WTC11 (cell line): Measurements from ENCODE around the gene MPZ. TPM values are rescaled to one million over a fixed set of nuclear protein-coding genes. Genes with fewer than 3 reads are reported as not detected.

ENCODE experiments used
- ATAC-seq: fragments of 200-7000 bp; cut with Tn5 transposase; 2 replicates; pipeline ENCODE4 v1.10.0; 2021; ENCODE audit warnings: mild to moderate bottlenecking, moderate library complexity
- CTCF ChIA-PET: fragments of 300-600 bp; sonication (Branson Sonifier 250); formaldehyde crosslinking; loops from one replicate; lab custom pipeline; 2021; ENCODE audit warnings: antibody characterized with exemption; lab: Charles Lee
- POLR2A ChIA-PET: fragments of 350-600 bp; sonication (Branson Sonifier 250); formaldehyde crosslinking; loops from one replicate; lab custom pipeline; 2021; ENCODE audit warnings: antibody characterized with exemption; lab: Charles Lee
- DNase-seq: peaks from one replicate; pipeline ENCODE4 v3.0.0; 2021; ENCODE audit warnings: low spot score
- H3K27ac Mint-ChIP-seq: 2 replicates; pipeline ENCODE4 v1.8.0; 2021; ENCODE audit warnings: mixed read lengths
- H3K27me3 Mint-ChIP-seq: 2 replicates; pipeline ENCODE4 v1.8.0; 2021; ENCODE audit warnings: low read depth, mild to moderate bottlenecking, moderate library complexity, mixed read lengths
- H3K36me3 Mint-ChIP-seq: 2 replicates; pipeline ENCODE4 v1.8.0; 2021; ENCODE audit warnings: mixed read lengths
- H3K4me1 Mint-ChIP-seq: 2 replicates; pipeline ENCODE4 v1.8.0; 2022; ENCODE audit warnings: mixed read lengths
- H3K4me3 Mint-ChIP-seq: 2 replicates; pipeline ENCODE4 v1.8.0; 2021; ENCODE audit warnings: mild to moderate bottlenecking, moderate library complexity, mixed read lengths
- H3K9me3 Mint-ChIP-seq: 2 replicates; pipeline ENCODE4 v1.8.0; 2021; ENCODE audit warnings: mixed read lengths
- ATF1 ChIP-seq: sonication (generic); formaldehyde crosslinking; IDR thresholded peaks from 2 replicates; pipeline ENCODE4 v1.8.1; 2023; ENCODE audit warnings: mild to moderate bottlenecking, moderate library complexity, missing genetic modification reagents
- CREM ChIP-seq: sonication (generic); formaldehyde crosslinking; IDR thresholded peaks from 2 replicates; pipeline ENCODE4 v1.8.1; 2022; ENCODE audit warnings: mild to moderate bottlenecking, missing genetic modification reagents, moderate library complexity
- EMX1 ChIP-seq: fragments of 250-450 bp; sonication (Bioruptor Pico); IDR thresholded peaks from 2 replicates; pipeline ENCODE4 v1.8.0; 2021; ENCODE audit warnings: mild to moderate bottlenecking
- ESRRA ChIP-seq: sonication (generic); formaldehyde crosslinking; IDR thresholded peaks from 2 replicates; pipeline ENCODE4 v1.8.1; 2022; ENCODE audit warnings: mild to moderate bottlenecking, missing genetic modification reagents, borderline replicate concordance
- FOXJ3 ChIP-seq: sonication (generic); formaldehyde crosslinking; IDR thresholded peaks from 2 replicates; pipeline ENCODE4 v1.9.0; 2021; ENCODE audit warnings: missing genetic modification reagents, mild to moderate bottlenecking, borderline replicate concordance
- HMGXB4 ChIP-seq: sonication (generic); formaldehyde crosslinking; IDR thresholded peaks from 2 replicates; pipeline ENCODE4 v1.8.1; 2023; ENCODE audit warnings: mild to moderate bottlenecking, moderate library complexity, missing genetic modification reagents
- JAZF1 ChIP-seq: fragments of 250-450 bp; sonication (Bioruptor Pico); IDR thresholded peaks from 2 replicates; pipeline ENCODE4 v1.9.0; 2021; ENCODE audit warnings: moderate library complexity, mild to moderate bottlenecking, inconsistent platforms
- MAX ChIP-seq: sonication (generic); formaldehyde crosslinking; IDR thresholded peaks from 2 replicates; pipeline ENCODE4 v1.8.0; 2022; ENCODE audit warnings: mild to moderate bottlenecking, missing genetic modification reagents
- NFATC4 ChIP-seq: fragments of 250-450 bp; sonication (Bioruptor Pico); IDR thresholded peaks from 2 replicates; pipeline ENCODE4 v1.9.0; 2021; ENCODE audit warnings: mild to moderate bottlenecking
- NR1H2 ChIP-seq: sonication (generic); formaldehyde crosslinking; IDR thresholded peaks from 2 replicates; pipeline ENCODE4 v1.9.0; 2021; ENCODE audit warnings: mild to moderate bottlenecking, moderate library complexity, missing genetic modification reagents
- RELA ChIP-seq: sonication (generic); formaldehyde crosslinking; IDR thresholded peaks from 2 replicates; pipeline ENCODE4 v1.8.1; 2022; ENCODE audit warnings: missing genetic modification reagents, mild to moderate bottlenecking, borderline replicate concordance
- RORB ChIP-seq: fragments of 250-450 bp; sonication (Bioruptor Pico); IDR thresholded peaks from 2 replicates; pipeline ENCODE4 v1.9.0; 2021; ENCODE audit warnings: mild to moderate bottlenecking
- TEAD1 ChIP-seq: sonication (generic); formaldehyde crosslinking; IDR thresholded peaks from 2 replicates; pipeline ENCODE4 v1.8.0; 2022; ENCODE audit warnings: mild to moderate bottlenecking, missing genetic modification reagents
- TP53 ChIP-seq: sonication (generic); formaldehyde crosslinking; IDR thresholded peaks from 2 replicates; pipeline ENCODE4 v1.8.1; 2023; ENCODE audit warnings: mild to moderate bottlenecking, missing genetic modification reagents
- ZBTB21 ChIP-seq: sonication (generic); formaldehyde crosslinking; IDR thresholded peaks from 2 replicates; pipeline ENCODE4 v1.8.1; 2023; ENCODE audit warnings: mild to moderate bottlenecking, missing genetic modification reagents, borderline replicate concordance
- ZNF121 ChIP-seq: sonication (generic); formaldehyde crosslinking; IDR thresholded peaks from 2 replicates; pipeline ENCODE4 v1.8.0; 2023; ENCODE audit warnings: missing genetic modification reagents
- ZNF138 ChIP-seq: sonication (generic); formaldehyde crosslinking; conservative IDR thresholded peaks from 2 replicates; pipeline ENCODE4 v1.8.1; 2022; ENCODE audit warnings: mild to moderate bottlenecking, moderate library complexity, missing genetic modification reagents
- ZNF232 ChIP-seq: sonication (generic); formaldehyde crosslinking; IDR thresholded peaks from 2 replicates; pipeline ENCODE4 v1.8.0; 2022; ENCODE audit warnings: mild to moderate bottlenecking, missing genetic modification reagents
- ZNF281 ChIP-seq: sonication (generic); formaldehyde crosslinking; IDR thresholded peaks from 2 replicates; pipeline ENCODE4 v1.8.0; 2023; ENCODE audit warnings: mild to moderate bottlenecking, missing genetic modification reagents
- ZNF396 ChIP-seq: fragments of 250-450 bp; sonication (Bioruptor Pico); IDR thresholded peaks from 2 replicates; pipeline ENCODE4 v1.8.0; 2021; ENCODE audit warnings: mild to moderate bottlenecking, moderate library complexity, borderline replicate concordance
- ZNF423 ChIP-seq: fragments of 250-450 bp; sonication (Bioruptor Pico); IDR thresholded peaks from 2 replicates; pipeline ENCODE4 v2.1.2; 2022; ENCODE audit warnings: mild to moderate bottlenecking, moderate library complexity
- ZNF425 ChIP-seq: fragments of 250-450 bp; sonication (Bioruptor Pico); conservative IDR thresholded peaks from 2 replicates; pipeline ENCODE4 v1.9.0; 2021; ENCODE audit warnings: mild to moderate bottlenecking
- total RNA-seq: library from RNA; stranded (reverse); gene quantifications from 3 replicates; pipeline ENCODE4 v1.2.3, GENCODE V29; 2021

MPZ gene
- total RNA-seq, 1 experiment from 2014 or later: 5.2 TPM

GRCh38 chr1:161266202-161266601 lies 43.6 kb downstream of the MPZ start:
- DNase-seq (no peak), ATAC-seq (no peak; the same call in 1 of the 2 replicates)
- Mint-ChIP-seq H3K27me3 (peaks cover 22% of the 10 kb centered on the region), H3K27ac (no peak overlapping the region), H3K36me3 (no peaks in the 10 kb centered on the region), H3K4me1 (peaks cover 15% of the 10 kb centered on the region), H3K9me3 (no peaks in the 10 kb centered on the region)
- CTCF ChIA-PET: interaction anchor here (0.8 to 3.3 kb wide), 5 partner anchors 25 to 40 kb away, joined by 3 to 18 read pairs (median 4); partner anchors contain the start of gene TOMM40L
- POLR2A ChIA-PET: no interaction called here
- TF ChIP-seq ZNF425 (no peak), ZNF396 (CRISPR knock-in tag) (no peak), ZNF423 (no peak), ESRRA (CRISPR knock-in tag) (no peak), TEAD1 (no peak), CREM (CRISPR knock-in tag) (no peak), JAZF1 (CRISPR knock-in tag) (no peak), TP53 (no peak), ZNF232 (CRISPR knock-in tag) (no peak)
- TF ChIP-seq, all 79 proteins: peak for 0
- no peak overlapping the region for H3K4me3 Mint-ChIP-seq

GRCh38 chr1:161265305-161265704 lies 44.5 kb downstream of the MPZ start:
- Mint-ChIP-seq H3K36me3 (no peaks in the 10 kb centered on the region), H3K9me3 (no peaks in the 10 kb centered on the region), H3K27ac (no peak overlapping the region), H3K4me1 (peaks cover 24% of the 10 kb centered on the region), H3K4me3 (no peak overlapping the region)
- DNase-seq (no peak), ATAC-seq (no peak)
- CTCF ChIA-PET: interaction anchor here (1.2 to 3.3 kb wide), 3 partner anchors 26 to 40 kb away, joined by 4 to 18 read pairs (median 6); partner anchors contain the start of gene TOMM40L
- TF ChIP-seq NR1H2 (CRISPR knock-in tag) (no peak), ZNF425 (no peak), EMX1 (CRISPR knock-in tag) (no peak), ZNF121 (peak; percentile 13; the same call in 1 of the 2 replicates)
- TF ChIP-seq, all 79 proteins: peak for 1
- H3K27me3 Mint-ChIP-seq: peaks cover 31% of the 10 kb centered on the region
- POLR2A ChIA-PET: no interaction called here

- Mint-ChIP-seq H3K4me1 (peaks cover 27% of the 10 kb centered on the region), H3K9me3 (peaks cover 19% of the 10 kb centered on the region), H3K27me3 (peaks cover 68% of the 10 kb centered on the region), H3K4me3 (no peak overlapping the region), H3K27ac (no peak overlapping the region), H3K36me3 (peaks cover 19% of the 10 kb centered on the region)
- ATAC-seq: no peak
- ChIA-PET CTCF (interaction anchor here (0.5 to 1.8 kb wide), 5 partner anchors 29 to 1115 kb away, joined by 3 to 6 read pairs (median 3); no protein-coding TSS in a partner anchor), POLR2A (no interaction called here)
- DNase-seq: no peak
- TF ChIP-seq NFATC4 (CRISPR knock-in tag): no peak
- no peak for TF ChIP-seq RORB (CRISPR knock-in tag)
- TF ChIP-seq ZBTB21: no peak
- no peak for TF ChIP-seq RELA (CRISPR knock-in tag)
- no peak for TF ChIP-seq ATF1 (CRISPR knock-in tag)
- TF ChIP-seq EMX1 (CRISPR knock-in tag): no peak
- no peak for TF ChIP-seq MAX (CRISPR knock-in tag)
- TF ChIP-seq HMGXB4: no peak
- TF ChIP-seq ZNF281: no peak
- no peak for TF ChIP-seq FOXJ3 (CRISPR knock-in tag)
- no peak for TF ChIP-seq ZNF138 (CRISPR knock-in tag)
Observed at GRCh38 chr1:161261261-161262235, 48.2 kb downstream of the MPZ start.
